Medulla oblongata (tissue), 1 donor: ENCODE measurements around the gene CCND3.
A peak's percentile ranks its signal among the peaks of the same experiment; 100 is the strongest.

ENCODE experiments used
- DNase-seq: peaks from one replicate; pipeline ENCODE4 v3.0.0-alpha.2; 2015; ENCODE audit errors: extremely low spot score

CCND3 gene

GRCh38 chr6:41941280-41942066 is at the start of gene CCND3:
CCND3 (minus strand) TSS chr6:41941808; CDS start chr6:41941649, 159 bp downstream.
- DNase-seq, result peak; percentile 95

GRCh38 chr6:41986339-41986738 is 44.7 kb upstream of the CCND3 start:
- no peak for DNase-seq

- DNase-seq, result no peak
These were observed 43.0 kb upstream of the CCND3 start for GRCh38 chr6:41984623-41985022.

- DNase-seq, result no peak
These were observed 35.3 kb upstream of the CCND3 start for GRCh38 chr6:41976794-41977484.

- no peak for DNase-seq
These were observed 33.7 kb upstream of the CCND3 start for GRCh38 chr6:41975276-41975675.

GRCh38 chr6:41974281-41974825 is 32.7 kb upstream of the CCND3 start:
- DNase-seq, result no peak

GRCh38 chr6:41972826-41973225 is 31.2 kb upstream of the CCND3 start:
- DNase-seq, result no peak

- peak; percentile 19 for DNase-seq
These were observed 28.8 kb upstream of the CCND3 start for GRCh38 chr6:41970436-41970846.

GRCh38 chr6:41967312-41968287 is 26.0 kb upstream of the CCND3 start:
- DNase-seq, result no peak

- no peak for DNase-seq
These were observed 25.3 kb upstream of the CCND3 start for GRCh38 chr6:41966961-41967311.

GRCh38 chr6:41966214-41966920 is 24.8 kb upstream of the CCND3 start:
- DNase-seq, result no peak

- DNase-seq, result no peak
These were observed 24.0 kb upstream of the CCND3 start for GRCh38 chr6:41965429-41966213.

GRCh38 chr6:41964201-41964887 is 22.7 kb upstream of the CCND3 start:
- DNase-seq, result no peak

GRCh38 chr6:41963371-41963770 is 21.8 kb upstream of the CCND3 start:
- no peak for DNase-seq

GRCh38 chr6:41960028-41960427 is 18.4 kb upstream of the CCND3 start:
- DNase-seq, result no peak

GRCh38 chr6:41958022-41958856 is 16.6 kb upstream of the CCND3 start:
- DNase-seq, result no peak

- DNase-seq, result no peak
These were observed 15.5 kb upstream of the CCND3 start for GRCh38 chr6:41957117-41957516.

- no peak for DNase-seq
These were observed 13.8 kb upstream of the CCND3 start for GRCh38 chr6:41955412-41955811.

GRCh38 chr6:41954668-41955067 is 13.1 kb upstream of the CCND3 start:
- DNase-seq, result no peak
